HG03175 (cell line): ENCODE measurements around the gene GPR62.

Source experiments
- ATAC-seq: cut with Tn5 transposase; IDR thresholded peaks from one replicate; pipeline ENCODE4 v1.9.1; 2021; ENCODE audit warnings: mild to moderate bottlenecking, moderate library complexity; ENCODE audit not compliant: unreplicated experiment

GPR62 gene

DNA sequence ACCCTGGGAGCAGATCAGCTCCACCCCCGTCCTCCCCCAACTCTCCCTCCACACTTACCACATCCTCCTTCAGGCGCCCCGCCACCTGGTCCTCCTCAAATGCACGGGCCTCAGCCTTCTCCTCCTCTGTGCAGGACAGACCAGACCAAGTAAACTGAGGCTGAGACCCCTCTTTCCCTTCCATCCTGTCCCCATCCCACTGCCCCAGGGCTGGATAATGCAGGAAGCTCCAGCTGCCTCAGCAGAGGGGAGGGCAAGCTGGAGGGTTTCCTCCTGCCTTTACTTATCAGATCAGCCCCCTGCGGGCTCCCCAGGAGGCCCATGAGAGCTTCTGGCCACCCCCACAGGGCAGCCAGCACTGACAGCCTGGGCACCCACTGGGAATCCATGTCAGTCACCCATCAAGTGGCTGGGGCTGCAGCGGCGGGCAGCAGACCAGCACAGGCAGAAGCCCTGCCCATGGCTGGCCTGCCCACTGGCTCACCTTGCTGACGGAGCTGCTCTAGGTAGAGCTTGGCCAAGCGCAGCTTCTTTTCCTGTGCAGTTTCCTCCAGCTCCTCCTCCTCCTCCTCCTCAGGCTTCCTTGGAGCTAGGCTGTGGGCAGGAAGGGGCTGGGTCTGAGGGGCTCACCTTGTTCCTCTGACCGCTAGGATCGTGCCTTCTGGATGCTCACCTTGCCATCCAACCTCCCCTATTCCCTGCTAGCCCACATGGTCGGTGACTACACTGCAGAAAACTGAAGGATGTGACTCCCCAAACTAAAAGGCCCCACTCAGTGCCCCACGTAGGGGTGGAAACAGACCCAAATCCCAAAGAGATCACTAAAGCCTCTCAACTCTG lies 17.4 kb upstream of the GPR62 start:
- ATAC-seq, result no peak

DNA sequence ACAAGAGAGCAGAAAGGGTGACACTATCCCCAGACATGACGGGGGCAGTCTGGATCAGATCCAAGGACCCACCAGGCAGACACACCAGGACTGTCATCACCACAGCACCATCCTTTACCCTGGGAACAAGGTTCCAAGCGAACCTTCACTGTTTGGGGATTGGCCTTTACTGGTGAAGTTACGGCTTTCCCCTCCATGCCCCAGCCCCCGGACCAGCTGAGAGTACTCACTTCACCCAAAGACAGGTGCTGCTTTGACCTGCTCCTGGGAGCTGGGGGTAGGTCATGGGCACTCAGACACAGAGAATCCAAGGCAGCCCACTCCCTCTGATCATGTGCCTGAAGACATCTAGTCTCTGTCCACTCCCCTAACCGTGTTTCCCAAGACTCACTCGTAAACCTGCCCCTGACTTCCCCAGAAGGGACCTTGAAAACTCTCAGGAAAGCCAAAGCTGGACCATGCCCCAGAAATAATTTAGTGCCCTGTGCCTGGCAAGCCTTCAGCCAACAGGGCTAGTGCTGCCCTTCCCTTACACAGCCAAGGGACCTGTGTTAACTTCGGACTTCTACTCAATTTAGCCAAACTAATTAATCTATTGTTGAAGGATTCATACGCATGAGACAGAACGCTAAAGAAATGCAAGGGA lies 16.3 kb upstream of the GPR62 start:
- ATAC-seq, result no peak

DNA sequence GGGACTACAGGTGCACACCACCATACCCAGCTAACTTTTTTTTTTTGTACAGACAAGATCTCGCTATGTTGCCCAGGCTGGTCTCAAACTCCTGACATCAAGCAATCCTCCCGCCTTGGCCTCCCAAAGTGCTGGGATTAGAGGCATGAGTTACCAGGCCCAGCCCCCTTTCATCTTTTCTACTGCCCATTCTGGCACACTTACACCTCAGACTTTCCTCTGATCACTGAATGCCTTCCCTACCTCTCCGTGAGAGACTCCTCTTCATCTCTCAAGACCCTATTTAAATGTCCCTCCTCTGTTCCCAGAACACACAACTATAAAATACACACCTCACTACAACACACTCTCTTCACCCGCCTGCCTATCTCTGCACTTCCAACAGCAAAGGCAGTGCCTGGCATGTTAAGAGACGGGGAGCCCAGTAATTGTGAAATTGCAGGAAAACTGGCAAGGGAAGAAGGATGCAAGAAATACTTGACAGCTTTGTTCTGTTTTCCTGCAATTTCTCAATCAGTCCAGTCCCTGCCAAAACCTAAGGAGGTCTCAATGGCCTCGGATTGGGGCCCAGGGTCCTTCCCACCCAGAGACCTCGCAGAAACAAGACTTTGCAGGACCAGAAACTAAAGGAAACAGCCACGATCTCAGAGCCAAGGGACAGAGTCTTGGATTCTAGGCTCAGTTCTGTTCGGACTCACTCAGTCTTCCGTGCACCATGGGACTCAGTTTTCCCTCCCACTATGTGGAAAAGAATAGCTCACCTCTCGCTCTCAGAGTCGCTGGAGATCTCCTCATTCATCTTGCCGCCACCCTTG lies 14.3 kb upstream of the GPR62 start:
- no peak for ATAC-seq

DNA sequence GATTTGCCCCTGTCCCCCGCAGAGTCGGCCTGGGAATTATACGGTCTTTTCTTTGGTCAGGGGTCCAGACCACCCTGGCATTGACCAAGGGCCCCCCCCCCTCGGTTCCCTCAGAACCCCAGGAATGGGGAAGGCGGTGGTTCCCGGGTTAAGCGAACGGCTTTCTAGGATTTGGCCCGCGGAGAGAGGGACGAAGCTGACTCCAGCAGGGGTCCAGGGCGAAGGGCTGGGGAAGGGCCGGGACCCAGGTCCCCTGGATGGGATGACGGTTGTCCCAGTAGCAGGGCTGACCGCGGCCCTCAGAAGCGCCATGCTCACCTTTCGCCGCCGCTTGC lies 13.8 kb upstream of the GPR62 start:
- no peak for ATAC-seq

DNA sequence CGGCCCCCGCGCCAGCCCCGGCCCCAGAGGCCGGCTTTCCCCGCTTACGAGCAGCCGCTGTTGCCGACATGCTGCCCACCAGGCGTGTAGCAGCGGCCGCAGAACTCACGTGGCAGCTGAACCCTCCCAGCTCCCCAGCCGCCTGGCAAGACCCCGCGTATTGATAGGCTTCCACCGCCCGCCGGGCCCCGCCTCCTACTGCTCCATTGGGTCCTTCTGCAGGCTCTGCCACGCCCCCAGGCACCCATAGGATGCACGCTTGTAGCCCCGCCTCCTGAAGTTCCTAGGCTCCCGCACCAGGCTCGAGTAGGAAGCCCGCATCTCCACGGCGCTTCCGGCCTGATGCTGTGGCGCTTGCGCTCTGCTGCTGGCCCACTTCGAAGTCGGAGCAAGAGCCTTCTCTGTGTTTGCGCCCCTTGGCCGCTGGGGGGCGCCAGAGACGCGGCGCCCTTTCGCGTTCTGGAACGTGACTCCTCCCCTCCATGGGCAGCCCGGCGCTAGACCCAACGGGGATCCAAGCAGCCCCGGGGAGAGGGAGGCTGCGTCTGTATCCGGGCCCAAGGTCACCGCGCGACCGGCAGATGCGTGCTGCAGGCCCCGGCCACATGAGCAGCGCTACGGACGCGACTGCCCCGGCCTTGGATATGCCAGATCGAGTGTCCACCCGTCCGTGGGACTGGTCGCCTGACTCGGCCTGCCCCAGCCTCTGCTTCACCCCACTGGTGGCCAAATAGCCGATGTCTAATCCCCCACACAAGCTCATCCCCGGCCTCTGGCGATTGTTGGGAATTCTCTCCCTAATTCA lies 13.2 kb upstream of the GPR62 start, which contains the start of the genes PARP3 and RRP9:
Gene PARP3 (plus strand): TSS at position 566 of the 805 bp plus-strand sequence. CDS start 993 bp downstream, outside the sequence.
Gene RRP9 (minus strand): TSS at position 107 of the 805 bp plus-strand sequence. CDS start 37 bp downstream, at position 70.
- peak; percentile 92 for ATAC-seq

DNA sequence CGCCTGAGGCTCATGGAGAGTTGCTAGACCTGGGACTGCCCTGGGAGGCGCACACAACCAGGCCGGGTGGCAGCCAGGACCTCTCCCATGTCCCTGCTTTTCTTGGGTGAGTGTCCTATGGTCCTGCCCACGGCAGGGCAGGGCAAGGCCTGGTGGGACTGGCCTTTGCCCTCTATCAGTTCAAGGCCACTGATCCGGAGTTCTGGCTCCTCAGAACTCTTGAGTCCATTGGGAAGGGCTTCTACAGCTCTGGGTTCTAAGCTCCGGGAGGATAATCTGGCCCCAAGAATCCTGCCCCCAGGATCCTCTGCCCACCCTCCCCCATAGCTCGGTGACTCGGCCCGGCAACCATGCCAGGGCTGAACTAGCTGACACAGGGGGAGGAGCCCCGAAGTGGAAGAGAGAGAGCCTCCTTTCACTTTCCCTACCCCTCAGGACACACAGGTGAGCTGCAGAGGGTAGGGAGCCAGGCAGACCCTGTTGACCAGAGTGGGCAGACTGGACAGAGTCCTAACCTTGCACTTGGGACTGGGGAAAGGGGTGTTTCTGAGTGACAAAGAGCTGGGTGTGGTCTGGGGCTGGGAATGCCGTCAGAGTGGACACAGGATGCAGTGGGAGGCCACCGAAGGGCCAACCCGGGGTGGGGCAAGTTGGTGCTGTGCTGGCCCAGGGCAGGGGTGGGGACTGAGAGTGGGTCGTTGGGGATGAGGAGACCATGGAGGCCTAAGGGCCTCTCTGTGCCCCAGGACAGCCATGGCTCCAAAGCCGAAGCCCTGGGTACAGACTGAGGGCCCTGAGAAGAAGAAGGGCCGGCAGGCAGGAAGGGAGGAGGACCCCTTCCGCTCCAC lies 12.4 kb upstream of the GPR62 start:
- ATAC-seq, result peak; percentile 36

DNA sequence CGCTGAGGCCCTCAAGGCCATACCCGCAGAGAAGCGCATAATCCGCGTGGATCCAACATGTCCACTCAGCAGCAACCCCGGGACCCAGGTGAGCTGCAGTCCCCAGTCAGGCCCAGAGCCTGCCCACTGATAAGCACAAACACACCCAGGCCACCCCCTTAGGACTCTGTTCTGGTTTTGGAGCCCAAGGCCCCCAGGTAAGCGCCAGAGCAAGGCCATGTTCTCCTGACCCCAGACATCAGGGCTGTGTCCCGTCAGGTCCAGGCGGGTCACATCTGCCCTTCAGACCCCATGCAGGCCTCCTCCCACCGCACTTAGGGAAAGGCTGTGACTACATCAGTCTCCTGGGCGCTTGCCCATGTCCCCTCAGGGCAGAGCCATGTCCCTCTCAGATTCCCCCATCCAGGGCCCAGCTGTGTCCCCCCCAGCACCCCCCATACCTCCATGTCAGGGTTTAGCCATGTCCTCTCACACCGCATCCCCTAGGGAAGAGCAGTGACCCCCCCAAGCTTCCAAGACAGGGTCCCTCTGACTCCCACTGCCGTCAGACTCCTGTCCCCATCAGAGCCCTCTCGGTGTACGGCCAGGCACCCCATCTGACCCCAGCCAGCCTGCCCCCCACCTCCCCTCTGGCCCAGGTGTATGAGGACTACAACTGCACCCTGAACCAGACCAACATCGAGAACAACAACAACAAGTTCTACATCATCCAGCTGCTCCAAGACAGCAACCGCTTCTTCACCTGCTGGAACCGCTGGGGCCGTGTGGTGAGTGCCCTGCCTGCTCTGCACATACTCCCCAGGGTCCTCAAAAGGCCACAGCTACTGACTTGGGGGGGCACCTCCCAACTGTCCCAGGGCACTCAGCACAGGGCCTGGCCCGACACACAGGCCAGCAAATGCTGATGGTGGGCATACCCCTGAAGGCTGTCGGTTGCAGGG lies 11.5 kb upstream of the GPR62 start:
- ATAC-seq, result no peak

DNA sequence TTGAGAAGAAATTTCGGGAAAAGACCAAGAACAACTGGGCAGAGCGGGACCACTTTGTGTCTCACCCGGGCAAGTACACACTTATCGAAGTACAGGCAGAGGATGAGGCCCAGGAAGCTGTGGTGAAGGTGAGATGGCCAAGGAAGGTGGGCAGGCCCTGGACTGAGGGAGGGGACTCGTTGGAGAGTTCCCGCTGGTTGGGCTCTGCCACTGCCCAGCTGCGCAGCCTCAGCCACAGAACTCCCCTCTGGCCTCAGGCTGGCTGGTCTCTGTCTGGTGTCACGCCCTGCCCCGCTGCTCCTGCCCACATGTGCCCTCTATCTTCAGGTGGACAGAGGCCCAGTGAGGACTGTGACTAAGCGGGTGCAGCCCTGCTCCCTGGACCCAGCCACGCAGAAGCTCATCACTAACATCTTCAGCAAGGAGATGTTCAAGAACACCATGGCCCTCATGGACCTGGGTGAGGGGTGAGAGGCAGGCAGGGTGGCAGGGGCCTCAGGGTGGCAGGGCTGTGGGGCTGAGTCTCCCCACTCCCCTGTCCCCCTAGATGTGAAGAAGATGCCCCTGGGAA lies 10.6 kb upstream of the GPR62 start:
- ATAC-seq, result no peak

DNA sequence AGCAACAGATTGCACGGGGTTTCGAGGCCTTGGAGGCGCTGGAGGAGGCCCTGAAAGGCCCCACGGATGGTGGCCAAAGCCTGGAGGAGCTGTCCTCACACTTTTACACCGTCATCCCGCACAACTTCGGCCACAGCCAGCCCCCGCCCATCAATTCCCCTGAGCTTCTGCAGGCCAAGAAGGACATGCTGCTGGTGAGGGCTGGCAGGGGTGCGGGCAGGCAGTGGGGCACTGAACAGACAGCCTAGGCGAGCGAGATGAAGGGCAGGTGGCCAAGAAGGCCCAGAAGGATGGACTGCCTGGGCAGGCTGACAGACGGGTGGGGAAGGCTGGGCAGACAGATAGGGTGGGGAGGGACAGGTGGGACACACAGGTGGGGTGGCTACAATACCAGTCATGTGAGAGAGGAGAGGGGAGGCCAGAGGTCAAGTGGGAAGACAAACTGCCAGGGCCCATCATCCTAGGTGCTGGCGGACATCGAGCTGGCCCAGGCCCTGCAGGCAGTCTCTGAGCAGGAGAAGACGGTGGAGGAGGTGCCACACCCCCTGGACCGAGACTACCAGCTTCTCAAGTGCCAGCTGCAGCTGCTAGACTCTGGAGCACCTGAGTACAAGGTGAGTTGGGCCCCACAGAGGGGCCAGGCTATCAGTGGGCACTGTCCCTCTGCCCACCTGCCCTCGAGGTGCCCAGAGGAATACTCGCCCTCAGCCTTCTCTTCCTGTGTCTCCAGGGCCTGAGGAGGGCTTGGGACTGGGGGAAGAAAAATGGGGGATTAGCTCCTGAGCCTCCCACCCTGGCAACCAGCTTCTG lies 9.9 kb upstream of the GPR62 start:
- ATAC-seq, result no peak

DNA sequence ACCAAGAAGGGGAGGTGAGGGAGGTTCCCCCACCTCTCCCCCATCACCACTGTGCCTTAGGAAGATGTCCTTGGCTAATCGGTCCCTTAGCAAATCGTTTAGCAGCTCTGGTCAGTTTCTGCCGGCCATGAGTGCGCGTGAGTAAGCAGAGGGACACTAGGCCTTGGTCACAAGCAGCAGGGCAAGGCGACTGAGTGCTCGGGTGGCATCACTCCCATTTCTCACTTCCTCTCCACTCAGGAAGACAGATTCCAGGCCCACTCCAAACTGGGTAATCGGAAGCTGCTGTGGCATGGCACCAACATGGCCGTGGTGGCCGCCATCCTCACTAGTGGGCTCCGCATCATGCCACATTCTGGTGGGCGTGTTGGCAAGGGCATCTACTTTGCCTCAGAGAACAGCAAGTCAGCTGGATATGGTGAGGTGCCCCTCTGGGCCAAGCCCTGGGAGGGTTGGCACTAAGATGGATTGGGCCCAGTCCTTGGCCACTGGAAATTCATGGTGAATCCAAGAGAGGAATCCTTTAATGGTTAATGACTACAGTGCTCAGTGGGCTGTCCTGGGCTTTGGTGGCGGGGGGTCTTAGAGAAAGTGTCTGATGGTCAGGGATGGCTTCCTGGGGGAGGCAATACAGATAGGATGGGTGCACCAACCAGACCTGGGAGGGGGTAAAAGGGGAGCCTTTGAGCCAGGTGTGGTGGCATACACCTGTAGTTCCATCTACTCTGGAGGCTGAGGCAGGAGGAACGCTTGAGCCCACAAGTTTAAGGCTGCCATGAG lies 9.1 kb upstream of the GPR62 start:
- ATAC-seq, result no peak

DNA sequence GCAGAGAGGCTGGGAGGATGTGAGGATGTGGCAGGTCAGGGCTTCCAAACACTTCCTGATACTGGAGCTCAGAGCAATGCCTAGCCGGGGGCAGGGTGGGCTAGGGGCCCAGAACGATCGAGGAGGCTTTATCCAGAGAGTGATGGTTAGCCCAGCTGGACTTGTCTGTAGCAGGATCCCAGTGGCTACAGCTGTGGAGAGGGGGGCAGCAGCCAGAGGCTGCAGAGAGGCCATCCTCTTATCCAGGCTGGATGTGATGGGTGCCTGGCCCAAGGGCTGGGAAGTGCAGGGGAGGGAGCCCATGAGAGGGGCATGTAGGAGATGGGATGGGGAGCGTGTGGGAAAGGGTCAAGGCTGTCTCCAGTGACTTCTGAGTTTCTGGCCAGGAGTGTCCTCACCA lies 8.4 kb upstream of the GPR62 start:
- no peak for ATAC-seq

DNA sequence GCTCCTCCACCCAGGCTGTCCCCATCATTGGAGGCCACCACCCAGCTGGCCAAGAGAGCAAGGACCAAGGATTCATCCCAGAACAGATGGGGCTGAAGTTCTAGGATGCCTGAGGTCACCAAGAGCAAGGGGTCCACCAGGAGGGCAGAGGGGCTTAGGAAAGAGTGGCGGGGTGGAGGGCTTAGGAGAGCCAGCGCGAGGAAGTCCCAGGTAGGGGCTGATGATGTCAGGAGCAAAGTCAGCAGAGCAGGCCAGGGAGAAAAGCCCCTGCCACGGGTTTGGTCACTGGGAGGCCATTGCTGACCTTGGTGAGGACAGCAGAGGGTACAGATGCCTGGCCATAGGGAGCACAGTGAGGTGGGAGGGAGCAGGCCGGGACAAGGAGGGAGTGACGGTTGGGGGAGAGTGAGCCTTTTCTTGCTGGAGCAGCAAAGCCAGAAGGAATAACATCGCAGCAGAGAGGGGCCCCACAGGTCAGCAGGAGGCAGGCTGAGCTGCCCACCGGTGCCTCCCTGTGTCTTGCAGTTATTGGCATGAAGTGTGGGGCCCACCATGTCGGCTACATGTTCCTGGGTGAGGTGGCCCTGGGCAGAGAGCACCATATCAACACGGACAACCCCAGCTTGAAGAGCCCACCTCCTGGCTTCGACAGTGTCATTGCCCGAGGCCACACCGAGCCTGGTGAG lies 7.8 kb upstream of the GPR62 start:
- no peak for ATAC-seq

DNA sequence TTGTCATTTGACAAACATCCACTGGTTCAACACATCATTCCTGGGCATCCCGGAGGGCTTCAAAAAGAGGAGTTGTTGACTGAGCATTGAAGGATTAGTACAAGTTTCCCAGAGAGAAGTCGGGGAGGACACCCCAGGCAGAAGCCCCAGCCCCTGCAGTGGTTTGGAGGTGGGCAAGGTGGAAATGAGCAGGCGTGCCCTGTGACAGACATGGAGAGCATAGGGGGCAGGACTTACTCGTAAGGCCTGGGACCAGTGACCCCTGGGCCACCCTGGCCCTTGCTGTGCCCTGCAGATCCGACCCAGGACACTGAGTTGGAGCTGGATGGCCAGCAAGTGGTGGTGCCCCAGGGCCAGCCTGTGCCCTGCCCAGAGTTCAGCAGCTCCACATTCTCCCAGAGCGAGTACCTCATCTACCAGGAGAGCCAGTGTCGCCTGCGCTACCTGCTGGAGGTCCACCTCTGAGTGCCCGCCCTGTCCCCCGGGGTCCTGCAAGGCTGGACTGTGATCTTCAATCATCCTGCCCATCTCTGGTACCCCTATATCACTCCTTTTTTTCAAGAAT lies 7.1 kb upstream of the GPR62 start:
- ATAC-seq, result no peak

DNA sequence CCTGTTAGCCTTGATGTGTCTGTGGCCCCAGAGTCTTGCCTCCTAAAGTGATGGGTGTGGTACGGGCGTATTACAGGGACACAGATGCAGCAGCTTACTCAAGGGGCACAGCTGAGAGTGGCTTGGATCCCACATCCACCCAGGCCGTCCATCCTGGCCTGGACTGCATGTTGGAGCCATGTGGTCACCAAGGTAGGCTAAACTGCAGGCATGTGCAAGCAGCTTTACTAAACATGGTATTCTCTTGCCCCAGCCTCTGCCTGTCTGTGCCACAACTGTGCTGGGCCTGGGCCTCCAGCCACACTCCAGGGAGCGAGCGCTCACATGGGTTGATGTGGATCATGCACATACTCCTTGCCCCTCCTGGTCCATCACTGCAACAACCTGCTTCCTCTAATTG lies 6.1 kb upstream of the GPR62 start:
- no peak for ATAC-seq

DNA sequence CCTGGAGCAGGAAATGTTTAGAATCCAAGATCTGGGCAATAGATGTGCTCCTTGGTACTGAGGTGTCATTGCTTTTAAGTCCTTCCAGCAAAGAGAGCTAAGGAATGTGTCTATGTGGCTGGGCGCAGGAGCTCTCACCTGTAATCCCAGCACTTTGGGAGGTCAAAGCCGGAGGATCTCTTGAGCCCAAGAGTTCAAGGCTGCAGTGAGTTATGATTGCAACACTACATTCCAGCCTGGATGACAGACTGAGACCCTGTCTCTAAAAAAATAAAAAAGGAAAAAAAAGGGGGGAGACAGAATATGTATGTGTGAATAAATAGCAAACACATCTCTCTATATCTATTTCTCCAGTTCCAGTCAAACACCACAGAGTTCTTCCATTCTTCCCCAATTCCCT lies 4.3 kb upstream of the GPR62 start:
- ATAC-seq, result no peak

DNA sequence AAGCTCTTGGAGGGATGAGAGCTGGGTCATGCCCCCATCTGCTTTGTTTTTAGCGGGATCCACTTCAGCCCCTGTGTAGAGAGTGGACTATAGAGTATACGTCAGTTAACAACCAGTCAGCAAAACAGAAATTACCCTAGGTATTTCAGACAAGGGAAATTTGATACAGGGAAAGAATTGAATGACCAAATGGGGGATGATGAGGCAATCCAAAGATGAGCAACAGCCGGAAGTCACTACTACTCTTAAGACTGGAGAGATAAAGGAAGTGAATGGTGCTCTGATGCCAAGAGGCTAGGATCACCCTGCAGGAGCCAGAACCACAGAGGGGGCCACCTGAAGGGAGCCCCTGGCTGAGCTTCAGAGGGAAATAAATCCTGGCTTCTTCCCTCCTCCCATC lies 1.7 kb upstream of the GPR62 start:
- no peak for ATAC-seq
